Upper lobe of left lung (tissue), 4 donors: Measurements from ENCODE around the gene APIP.

ENCODE experiments used
- CTCF ChIP-seq, 6 experiments: fragments of 450-650 bp in 4 of 6; fragments of 200-600 bp in 2 of 6; sonication (generic) in 2 of 6; IDR thresholded peaks; one replicate each; pipeline ENCODE4 v1.5.1; 2016 to 2019; ENCODE audit warnings: antibody characterized with exemption in 6 of 6
- EP300 ChIP-seq, 4 donors: sonication (generic); formaldehyde crosslinking; IDR thresholded peaks; one replicate each; pipeline ENCODE4 v1.5.1; 2017; ENCODE audit warnings: antibody characterized with exemption in 4 of 4, control low read depth in 2 of 4

GRCh38 chr11:34904421-34904955 is 11.7 kb downstream of the APIP start:
- TF ChIP-seq CTCF (IDR thresholded peaks at IDR 0.05) = no peak
- no peak for TF ChIP-seq EP300 (IDR thresholded peaks at IDR 0.05)
